ENCODE measurements around the gene DPYSL3. TPM values are rescaled to one million over a fixed set of nuclear protein-coding genes. Genes with fewer than 3 reads are reported as not detected.

The DPYSL3 gene
- total RNA-seq, 4 donors from 2014 or later: 175 to 475 (median 290) TPM

GRCh38 chr5:147381555-147381954 is 128.3 kb downstream of the DPYSL3 start:
- 79 to 92% methylated on average over 3 of the region's 3 CpGs for WGBS, 2 donors (ENCODE audit: low coverage in 1 of 2)
- no peak overlapping the region for H3K27ac ChIP-seq
- no peaks in the 10 kb centered on the region for H3K27me3 ChIP-seq
- no peak overlapping the region for H3K4me3 ChIP-seq
- no peak for TF ChIP-seq POLR2AphosphoS5 (IDR thresholded peaks at IDR 0.05)
- no peak for TF ChIP-seq CTCF (IDR thresholded peaks at IDR 0.05)
- no peak for TF ChIP-seq POLR2A (IDR thresholded peaks at IDR 0.05)
- no peak for TF ChIP-seq EP300 (IDR thresholded peaks at IDR 0.05)
- no peaks in the 10 kb centered on the region for H3K36me3 ChIP-seq
- no peak for ATAC-seq
- H3K9me3 ChIP-seq: no peaks in the 10 kb centered on the region
- no peaks in the 10 kb centered on the region for H3K4me1 ChIP-seq

- no peaks in the 10 kb centered on the region for H3K27me3 ChIP-seq
- WGBS, 2 donors (ENCODE audit: low coverage in 1 of 2): 86 to 89% methylated on average over 1 of the region's 1 CpG
- no peak for TF ChIP-seq EP300 (IDR thresholded peaks at IDR 0.05)
- no peak for TF ChIP-seq POLR2AphosphoS5 (IDR thresholded peaks at IDR 0.05)
- TF ChIP-seq CTCF (IDR thresholded peaks at IDR 0.05): no peak
- TF ChIP-seq POLR2A (IDR thresholded peaks at IDR 0.05): no peak
- H3K4me1 ChIP-seq: no peaks in the 10 kb centered on the region
- ATAC-seq: no peak
- no peaks in the 10 kb centered on the region for H3K9me3 ChIP-seq
- no peak overlapping the region for H3K27ac ChIP-seq
- H3K36me3 ChIP-seq: no peaks in the 10 kb centered on the region
- H3K4me3 ChIP-seq: no peak overlapping the region
These were observed 132.2 kb downstream of the DPYSL3 start for GRCh38 chr5:147377682-147378081.

GRCh38 chr5:147375151-147375550 is 134.7 kb downstream of the DPYSL3 start:
- TF ChIP-seq CTCF (IDR thresholded peaks at IDR 0.05): no peak
- no peak for TF ChIP-seq EP300 (IDR thresholded peaks at IDR 0.05)
- TF ChIP-seq POLR2A (IDR thresholded peaks at IDR 0.05): no peak
- no peak for TF ChIP-seq POLR2AphosphoS5 (IDR thresholded peaks at IDR 0.05)
- Histone ChIP-seq H3K36me3 (no peaks in the 10 kb centered on the region), H3K27me3 (no peaks in the 10 kb centered on the region), H3K4me1 (no peaks in the 10 kb centered on the region), H3K9me3 (no peaks in the 10 kb centered on the region), H3K27ac (no peak overlapping the region), H3K4me3 (no peak overlapping the region)
- no peak for ATAC-seq
- WGBS, 2 donors (ENCODE audit: low coverage in 1 of 2): 78 to 81% methylated on average over 4 to 5 of the region's 5 CpGs

- H3K27me3 ChIP-seq: no peaks in the 10 kb centered on the region
- ATAC-seq: no peak
- no peak overlapping the region for H3K27ac ChIP-seq
- H3K4me3 ChIP-seq: no peak overlapping the region
- H3K9me3 ChIP-seq: no peaks in the 10 kb centered on the region
- no peaks in the 10 kb centered on the region for H3K36me3 ChIP-seq
- no peaks in the 10 kb centered on the region for H3K4me1 ChIP-seq
- WGBS, 2 donors (ENCODE audit: low coverage in 1 of 2): 89 to 91% methylated on average over 1 to 3 of the region's 3 CpGs
- TF ChIP-seq EP300 (IDR thresholded peaks at IDR 0.05) (no peak), POLR2AphosphoS5 (IDR thresholded peaks at IDR 0.05) (no peak), CTCF (IDR thresholded peaks at IDR 0.05) (no peak), POLR2A (IDR thresholded peaks at IDR 0.05) (no peak)
These were observed 136.5 kb downstream of the DPYSL3 start for GRCh38 chr5:147373328-147373727.

GRCh38 chr5:147372191-147372590 is 137.7 kb downstream of the DPYSL3 start:
- Histone ChIP-seq H3K27me3 (no peaks in the 10 kb centered on the region), H3K36me3 (no peaks in the 10 kb centered on the region), H3K9me3 (no peaks in the 10 kb centered on the region), H3K4me3 (no peak overlapping the region), H3K27ac (no peak overlapping the region), H3K4me1 (no peaks in the 10 kb centered on the region)
- no peak for TF ChIP-seq POLR2AphosphoS5 (IDR thresholded peaks at IDR 0.05)
- TF ChIP-seq POLR2A (IDR thresholded peaks at IDR 0.05): no peak
- no peak for TF ChIP-seq EP300 (IDR thresholded peaks at IDR 0.05)
- no peak for TF ChIP-seq CTCF (IDR thresholded peaks at IDR 0.05)
- no peak for ATAC-seq
- WGBS, 2 donors (ENCODE audit: low coverage in 1 of 2): 94 to 100% methylated on average over 1 of the region's 1 CpG

Measured in gastroesophageal sphincter (tissue), 4 donors.